ENCODE measurements around the gene EMP2.
"Not testable (repeated sequence)": the region's sequence is repeated elsewhere in the genome, so short reads cannot be mapped to it uniquely, and the experiment has no call there.

EMP2 gene

DNA sequence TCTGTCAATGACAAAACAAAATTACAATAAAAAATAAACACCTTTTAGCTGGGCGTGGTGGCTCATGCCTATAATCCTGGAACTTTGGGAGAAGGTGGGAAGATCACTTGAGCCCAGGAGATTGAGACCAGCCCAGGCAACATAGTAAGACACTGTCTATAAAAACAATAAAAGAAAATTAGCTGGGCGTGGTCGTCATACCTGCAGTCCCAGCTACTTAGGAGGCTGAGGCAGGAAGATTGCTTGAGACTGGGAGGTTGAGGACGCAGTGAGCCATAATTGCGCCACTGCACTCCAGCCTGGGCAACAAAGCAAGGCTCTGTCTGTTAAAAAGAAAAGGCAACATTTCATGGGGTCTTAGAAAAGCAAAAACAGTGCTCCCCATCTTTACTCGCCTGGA is 32.7 kb downstream of the EMP2 start:
- DNase-seq, result no peak

DNA sequence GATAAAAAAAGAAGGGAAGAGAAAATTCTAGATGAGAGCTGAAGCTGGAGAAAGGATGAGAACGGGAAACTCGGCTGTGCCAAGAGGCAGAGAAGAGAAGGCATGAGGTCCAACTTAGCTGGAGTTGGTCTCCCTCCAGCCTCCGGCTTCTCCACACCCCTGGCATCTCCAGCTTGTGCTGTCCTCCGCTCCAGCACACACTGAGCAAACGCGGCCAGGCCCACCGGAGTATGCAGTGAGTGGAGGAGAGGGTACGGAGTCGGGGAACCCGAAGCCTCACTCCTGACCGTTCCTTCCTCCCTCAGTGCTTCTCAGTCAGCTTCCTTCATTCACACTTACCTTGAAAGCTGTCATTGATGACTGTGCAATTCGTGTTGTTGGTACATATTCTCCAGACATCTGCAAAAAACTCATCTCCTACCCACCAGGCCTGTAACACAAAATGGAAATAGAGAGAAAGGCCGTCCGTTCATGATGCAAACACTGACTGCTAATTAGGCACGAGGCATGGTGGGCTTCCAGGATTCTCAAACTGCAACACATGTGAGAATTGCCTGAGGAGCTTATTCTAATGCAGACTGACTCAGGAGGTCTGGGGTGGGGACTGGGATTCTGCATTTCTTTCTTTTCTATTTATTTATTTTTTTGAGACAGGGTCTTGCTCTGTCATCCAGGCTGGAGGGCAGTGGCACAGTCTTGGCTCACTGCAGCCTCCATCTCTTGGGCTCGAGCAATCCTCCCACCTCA is 37.0 kb downstream of the EMP2 start:
- DNase-seq, result no peak

DNA sequence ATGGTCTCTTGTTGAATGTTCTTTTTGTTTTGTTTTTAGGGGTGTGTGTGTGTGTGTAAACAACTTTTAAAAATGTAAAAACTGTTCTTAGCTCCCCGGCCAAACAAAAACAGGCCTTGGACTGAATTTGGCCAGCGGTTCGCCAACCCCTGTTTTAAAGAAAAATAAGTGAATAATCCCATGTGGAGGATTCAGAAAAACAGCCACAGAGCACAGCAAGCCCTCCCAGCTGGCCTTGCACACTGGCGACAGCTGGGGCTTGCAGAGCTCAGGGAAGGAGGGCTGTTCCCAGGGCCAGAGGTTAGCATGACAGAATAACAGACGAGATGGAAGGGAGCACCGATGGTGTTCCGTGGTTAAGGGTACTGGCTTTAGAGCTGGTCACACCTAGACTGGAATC is 39.0 kb downstream of the EMP2 start:
- no peak for DNase-seq

DNA sequence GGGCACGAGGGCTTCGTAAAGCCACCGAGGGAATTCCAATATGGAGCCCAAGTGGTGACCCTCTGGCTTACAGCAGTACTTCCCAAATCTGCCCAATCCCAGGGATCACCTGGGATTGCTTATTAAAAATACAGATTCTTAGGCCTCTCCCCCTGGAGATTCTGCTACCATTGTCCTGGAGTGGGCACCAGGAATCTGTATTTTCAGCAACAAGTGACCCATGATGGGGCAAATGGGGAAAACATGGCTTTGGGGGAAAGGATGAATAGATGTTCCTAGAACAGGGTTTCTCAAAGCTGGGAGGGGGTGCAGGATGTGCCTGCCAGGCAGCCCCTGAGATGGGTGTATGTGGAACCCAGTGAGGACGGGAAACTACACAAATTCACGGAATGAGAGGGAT is 40.6 kb downstream of the EMP2 start:
- DNase-seq, result no peak

DNA sequence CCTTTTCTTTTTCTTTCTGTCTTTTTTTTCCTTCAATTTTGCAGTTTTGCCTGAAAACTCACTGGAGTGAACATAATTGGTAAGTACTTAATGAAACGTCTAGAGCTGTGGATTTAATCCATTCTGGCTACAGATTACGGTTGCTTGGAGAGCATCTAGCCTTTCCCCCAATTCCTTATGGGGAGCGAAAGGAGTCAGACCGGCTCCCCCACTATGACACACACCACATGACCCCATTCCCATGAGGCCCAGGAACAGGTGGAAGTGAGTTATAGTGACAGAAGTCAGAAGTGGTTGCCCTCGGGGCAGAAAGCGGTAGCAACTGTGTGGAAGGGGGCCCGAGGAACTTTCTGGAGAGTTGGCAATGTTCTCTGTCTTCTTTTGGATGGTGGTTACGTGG is 41.2 kb downstream of the EMP2 start:
- no peak for DNase-seq

DNA sequence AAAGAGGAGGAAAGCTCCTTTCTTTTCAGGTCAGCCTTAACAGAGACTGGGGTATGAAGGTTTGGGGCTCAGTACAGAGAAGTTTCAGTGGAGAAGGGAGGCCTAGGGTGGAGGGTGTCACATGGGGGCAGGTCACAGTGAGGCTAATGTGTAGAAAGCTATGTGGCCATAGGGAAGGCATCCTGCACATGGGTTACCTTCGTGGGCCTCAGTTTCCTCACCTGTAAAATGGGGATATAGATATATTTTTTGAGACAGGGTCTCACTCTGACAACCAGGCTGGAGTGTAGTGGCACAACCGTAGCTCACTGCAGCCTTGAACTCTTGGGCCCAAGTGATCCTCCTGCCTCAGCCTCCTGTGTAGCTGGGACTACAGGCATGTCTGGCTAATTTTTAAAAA is 41.8 kb downstream of the EMP2 start:
- no peak for DNase-seq

DNA sequence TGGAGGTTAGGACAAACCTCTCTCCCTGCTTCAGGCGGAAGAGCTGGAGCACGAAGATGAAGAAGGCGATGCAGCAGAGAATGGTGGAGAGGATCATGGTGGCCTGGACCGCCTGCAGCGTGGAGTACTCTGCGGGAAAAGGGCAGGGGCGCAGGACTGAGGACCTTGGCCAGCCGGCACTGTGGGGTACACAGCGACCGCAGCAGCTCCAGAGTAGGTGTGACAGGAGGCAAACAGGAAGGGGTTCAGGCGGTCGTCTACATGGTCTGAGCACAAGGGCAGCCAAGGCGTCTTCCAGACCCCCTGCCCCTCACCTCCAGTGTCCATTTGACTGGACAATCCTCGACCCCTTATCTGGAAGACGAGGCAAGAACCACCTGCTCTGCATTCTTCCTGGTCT is 42.5 kb downstream of the EMP2 start:
- DNase-seq, result no peak

DNA sequence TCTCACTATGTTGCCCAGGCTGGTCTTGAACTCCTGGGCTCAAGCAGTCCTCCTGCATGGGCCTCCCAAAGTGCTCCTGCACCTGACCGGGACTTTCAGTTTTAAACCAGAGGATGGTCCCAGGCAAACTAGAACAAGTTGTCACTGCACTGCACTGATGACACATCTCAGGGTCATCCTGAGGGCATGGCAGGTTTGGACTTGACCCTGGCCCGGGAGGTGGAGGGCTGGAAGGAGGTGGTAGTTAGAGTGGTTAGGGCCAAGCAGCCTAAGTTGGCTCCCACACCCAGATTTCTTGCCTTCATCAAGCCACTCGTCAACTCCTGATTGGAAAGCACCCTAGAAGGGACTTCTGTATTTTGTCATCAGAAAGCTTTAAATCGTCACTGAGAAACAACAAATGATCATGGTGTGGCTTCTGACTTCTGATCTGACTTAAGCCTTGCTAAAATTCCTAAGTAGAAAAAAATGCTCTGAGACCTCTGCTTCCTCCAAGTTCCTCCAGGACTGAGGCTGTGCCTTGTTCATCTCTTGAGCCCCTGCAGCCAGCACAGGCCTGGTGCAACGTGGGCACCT is 43.5 kb downstream of the EMP2 start:
- DNase-seq, result no peak

DNA sequence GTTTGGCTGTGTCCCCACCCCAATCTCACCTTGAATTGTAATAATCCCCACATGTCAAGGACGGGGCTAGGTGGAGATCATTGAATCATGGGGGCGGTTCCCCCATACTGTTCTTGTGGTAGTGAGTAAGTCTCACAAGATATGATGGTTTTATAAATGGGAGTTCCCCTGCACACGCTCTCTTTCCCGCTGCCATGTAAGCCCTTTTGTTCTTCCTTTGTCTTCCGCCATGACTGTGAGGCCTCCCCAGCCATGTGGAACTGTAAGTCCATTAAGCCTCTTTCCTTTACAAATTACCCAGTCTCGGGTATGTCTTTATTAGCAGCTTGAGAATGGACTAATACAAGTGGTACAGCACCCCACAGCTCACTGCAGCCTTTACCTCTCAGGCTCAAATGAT is 44.1 kb downstream of the EMP2 start:
- not testable (repeated sequence) for DNase-seq

DNA sequence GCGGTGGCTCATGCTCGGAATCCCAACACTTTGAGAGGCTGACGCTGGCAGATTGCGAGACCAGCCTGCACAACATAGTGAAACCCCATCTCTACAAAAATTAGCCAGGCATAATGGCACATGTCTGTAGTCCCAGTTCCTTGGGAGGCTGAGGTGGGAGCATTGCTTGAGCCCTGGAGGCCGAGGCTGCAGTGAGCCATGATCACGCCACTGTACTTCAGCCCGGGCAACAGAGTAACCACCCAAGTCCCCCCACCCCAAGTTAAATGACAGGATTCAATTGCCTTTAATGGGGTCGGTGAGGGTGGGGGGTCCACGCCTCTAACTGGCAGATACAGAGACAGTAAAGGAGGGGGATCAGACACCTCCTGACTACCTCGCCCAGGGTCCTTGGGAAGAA is 44.9 kb downstream of the EMP2 start:
- no peak for DNase-seq

DNA sequence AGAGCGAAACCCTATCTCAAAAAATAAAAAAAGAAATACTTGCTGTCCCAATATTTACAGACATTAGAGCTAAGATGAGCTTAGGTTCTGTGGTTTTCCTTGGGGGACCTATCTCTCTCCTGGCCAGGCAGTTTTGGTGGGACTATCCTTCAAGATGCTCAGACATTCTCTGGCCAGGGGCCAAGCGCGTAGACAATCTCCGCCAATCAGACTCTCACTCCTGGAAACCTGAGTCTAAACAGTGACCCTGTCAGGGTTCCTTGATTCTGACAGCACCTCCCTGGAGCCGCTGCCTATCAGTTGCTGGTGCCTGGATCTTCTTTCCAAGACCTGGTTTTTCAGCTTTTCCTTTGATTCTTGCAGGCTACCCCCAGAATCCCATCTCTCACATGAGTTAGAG is 45.6 kb downstream of the EMP2 start:
- no peak for DNase-seq

DNA sequence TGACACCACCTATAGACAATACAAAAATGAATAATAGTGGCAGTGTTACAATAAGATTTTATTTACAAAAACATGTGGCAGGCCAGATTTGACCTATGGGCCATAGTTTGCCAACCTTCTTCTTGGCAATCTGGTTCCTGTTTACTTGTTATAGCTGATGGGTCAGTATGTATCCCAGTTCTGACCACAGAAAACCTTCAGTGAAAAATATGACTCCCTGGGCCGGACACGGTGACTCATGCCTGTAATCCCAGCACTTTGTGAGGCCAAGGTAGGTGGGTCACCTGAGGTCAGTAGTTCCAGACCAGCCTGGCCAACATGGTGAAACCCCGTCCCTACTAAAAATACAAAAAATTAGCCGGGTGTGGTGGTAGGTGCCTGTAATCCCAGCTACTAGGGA is 46.8 kb downstream of the EMP2 start:
- peak in 1 of 2 experiments; percentile 5 for DNase-seq

DNA sequence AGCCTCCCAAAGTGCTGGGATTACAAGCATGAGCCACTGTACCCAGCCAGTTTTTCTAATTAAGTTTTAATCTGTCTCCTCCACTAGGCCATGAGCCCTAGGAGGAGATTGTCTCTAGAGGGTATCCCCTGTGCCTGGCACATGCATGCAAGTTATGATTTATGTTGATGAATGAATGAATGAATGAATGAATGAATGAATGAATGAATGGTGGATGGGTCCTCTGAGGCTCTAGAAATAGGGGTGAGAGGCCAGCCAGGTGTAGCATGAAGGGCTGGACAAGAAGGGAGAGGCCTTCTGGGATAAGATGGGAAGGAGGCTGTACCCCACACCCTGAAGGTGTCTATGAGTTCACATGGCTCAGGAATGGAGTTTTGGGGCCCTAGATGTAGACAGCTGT is 48.8 kb downstream of the EMP2 start:
- DNase-seq, result no peak

DNA sequence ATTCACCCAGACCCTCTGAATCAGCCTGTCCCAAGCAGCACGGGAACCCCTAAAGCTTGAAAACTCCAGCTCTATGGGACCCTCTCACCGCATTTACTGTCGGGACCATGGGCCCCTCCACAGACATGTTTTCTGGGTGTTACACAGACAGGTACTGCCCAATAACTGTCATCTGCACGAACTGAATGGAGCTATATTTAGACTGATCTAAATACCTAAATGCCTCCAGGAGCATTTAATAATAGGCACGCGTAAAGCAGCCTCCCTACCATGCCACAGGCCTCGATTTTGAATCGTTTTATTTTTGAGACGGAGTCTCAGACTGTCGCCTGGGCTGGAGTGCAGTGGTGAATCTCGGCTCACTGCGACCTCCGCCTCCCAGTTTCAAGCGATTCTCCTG is 49.7 kb downstream of the EMP2 start:
- DNase-seq, result no peak

DNA sequence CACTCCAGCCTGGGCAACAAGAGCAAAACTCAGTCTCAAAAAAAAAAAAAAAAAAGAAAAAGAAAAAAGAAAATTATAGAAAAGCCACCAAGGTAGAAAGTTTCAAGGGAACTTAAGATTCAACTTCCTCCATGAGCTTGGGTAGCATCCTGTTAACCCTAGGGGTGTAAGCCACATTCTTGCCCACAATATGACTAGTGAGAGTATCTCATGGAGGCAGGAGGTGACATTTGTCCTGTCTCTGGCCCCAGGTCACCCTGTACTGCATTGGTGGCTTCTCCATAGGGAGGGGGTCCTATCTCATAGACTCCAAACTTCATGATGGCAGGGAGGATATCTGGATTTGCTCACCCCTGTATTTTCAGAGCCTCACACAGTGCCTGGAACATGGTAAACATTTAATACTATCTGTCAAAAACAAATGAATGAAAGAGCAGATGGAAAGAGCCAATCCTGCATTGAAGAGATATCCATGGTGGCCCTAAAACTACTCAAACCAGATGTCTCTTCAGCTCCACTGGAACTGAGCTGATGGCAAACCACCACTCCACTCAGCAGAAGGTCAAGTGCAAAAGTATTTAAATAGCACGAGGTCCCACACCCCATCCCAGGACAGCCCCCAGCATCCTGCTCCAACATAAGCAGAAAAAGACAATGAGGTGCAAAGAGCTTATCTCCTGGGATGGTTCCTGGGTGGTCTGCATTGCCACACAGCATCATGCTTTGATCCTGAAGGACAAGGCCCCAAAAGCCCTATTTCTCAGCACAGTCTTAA is 50.3 kb downstream of the EMP2 start:
- no peak for DNase-seq

DNA sequence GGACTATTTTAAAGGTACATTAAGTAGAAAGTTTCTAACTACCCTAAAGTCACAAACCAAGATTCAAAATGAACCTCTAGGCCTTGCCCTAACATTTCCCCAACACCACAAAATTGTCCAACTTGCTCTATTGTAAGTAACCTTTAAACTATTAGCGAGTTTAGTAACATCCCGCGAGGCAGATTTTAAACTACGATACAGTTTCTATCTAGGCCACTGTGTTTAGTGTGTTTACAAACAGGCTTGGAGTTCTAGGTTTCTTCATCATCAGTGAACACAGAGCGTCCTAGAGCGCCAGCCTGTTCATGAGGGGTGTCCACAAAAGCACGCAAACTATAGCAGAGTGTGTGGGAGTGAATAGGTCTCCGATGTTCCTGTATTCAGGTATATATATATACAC is 51.8 kb downstream of the EMP2 start:
- DNase-seq, result no peak

DNA sequence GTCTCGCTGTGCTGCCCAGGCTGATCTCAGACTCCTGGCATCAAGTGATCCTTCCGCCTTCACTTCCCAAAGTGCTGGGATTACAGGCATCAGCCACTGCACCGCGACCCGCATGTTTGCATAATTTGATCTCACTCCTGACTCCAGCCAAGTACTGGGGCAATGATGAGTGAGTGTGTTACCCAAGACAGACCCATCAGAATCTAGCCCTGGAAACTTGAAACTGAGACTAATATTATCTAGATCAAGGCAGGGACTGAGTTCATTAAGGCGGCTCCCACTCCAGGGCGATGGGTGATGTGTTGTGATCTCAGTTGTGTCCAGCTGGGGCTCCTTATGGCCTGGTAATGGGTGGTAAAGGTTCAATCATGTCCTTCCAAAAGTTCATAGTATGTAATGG is 53.4 kb downstream of the EMP2 start:
- DNase-seq, result no peak

DNA sequence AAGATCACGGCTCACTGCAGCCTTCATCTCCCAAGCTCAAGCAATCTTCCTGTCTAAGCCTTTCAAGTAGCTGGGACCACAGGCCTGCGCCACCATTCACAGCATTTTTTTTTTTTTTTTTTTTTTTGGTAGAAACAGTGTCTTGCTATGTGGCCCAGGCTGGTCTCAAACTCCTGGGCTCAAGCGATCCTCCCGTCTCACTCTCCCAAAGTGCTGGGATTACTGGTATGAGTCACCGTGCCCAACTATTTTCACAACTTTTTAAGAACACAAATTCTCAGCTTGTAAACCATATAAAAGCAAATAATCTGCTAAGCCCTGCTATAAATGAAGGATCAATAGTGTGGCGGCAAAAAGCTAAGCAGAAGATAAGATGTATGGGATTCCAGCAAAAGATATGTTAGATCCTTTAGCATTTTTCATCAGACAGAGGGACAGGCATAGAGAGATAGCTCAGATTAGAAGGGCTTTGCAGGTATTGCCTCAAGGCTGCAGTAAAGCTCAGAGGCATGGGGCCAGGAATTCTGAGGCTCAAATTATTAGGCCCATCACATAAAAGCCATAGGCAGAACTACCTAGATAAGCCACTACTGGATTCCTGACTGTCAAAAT is 55.1 kb downstream of the EMP2 start:
- no peak for DNase-seq

DNA sequence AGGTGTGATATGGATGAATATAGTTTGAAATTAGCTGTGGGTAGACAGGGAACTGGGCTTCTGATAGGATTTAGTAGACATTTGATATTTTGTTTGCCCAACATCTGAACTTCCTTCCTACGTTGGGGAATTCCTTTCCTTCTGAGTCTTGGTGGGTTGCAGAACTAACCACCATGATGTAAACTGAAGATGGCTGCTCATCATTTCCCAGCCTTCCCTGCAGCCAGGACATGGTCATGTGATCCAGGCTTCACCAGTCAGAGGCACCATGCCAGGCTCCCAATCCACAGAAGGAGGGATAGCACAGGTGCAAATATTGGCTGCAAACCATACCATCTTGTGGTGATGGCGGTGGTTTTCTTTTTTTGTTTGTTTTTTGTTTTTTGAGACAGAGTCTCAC is 57.4 kb downstream of the EMP2 start:
- no peak for DNase-seq

DNA sequence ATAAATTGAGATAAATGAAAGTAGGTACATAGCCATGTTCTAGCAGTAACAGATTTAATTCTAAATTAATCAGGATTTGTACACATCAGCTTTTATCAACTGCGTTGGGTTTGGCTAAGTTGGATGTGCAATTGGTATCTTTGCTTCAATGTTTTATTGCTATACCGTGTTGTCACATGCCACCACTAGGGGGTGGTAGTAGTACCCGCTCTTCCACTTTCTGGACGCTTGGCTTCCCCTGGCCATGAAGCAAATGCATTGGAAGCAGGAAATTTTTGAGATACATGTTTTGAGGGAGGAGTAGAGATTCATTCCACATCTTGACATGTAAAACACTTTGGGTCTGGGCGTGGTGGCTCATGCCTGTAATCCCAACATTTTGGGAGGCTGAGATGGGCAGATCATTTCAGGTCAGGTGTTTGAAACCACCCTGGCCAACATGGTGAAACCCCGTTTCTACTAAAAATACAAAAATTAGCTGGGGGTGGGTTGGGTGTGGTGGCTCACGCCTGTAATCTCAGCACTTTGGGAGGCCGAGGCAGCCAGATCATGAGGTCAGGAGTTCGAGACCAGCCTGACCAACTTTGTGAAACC is 58.6 kb downstream of the EMP2 start:
- DNase-seq, result no peak

DNA sequence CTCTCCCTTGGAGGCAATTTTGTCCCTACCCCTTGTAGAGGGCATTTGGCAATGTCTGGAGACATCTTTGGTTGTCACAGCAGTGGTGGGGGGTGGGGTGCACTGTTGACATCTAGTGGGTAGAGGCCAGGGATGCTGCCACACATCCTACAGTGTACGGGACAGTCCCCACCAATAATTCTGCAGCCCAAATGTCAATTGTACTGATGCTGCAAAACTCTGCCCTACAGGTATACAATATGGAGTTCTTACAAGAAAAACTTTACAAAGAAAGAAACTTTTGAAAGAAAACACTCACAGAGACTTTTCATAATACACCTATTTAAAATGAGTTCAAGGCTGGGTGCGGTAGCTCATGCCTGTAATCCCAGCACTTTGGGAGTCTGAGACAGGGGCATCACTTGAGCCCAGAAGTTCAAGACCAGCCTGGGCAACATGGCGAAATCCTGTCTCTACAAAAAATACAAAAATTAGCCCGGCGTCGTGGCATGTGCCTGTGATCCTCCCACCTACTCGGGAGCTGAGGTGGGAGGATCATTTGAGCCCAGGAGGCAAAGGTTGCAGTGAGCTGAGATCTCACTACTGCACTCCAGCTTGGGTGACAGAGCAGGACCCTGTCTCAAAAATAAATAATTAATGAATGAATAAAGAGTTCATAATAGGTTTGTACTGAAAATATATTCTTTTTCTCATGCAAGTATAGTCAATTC is 59.4 kb downstream of the EMP2 start:
- no peak for DNase-seq

DNA sequence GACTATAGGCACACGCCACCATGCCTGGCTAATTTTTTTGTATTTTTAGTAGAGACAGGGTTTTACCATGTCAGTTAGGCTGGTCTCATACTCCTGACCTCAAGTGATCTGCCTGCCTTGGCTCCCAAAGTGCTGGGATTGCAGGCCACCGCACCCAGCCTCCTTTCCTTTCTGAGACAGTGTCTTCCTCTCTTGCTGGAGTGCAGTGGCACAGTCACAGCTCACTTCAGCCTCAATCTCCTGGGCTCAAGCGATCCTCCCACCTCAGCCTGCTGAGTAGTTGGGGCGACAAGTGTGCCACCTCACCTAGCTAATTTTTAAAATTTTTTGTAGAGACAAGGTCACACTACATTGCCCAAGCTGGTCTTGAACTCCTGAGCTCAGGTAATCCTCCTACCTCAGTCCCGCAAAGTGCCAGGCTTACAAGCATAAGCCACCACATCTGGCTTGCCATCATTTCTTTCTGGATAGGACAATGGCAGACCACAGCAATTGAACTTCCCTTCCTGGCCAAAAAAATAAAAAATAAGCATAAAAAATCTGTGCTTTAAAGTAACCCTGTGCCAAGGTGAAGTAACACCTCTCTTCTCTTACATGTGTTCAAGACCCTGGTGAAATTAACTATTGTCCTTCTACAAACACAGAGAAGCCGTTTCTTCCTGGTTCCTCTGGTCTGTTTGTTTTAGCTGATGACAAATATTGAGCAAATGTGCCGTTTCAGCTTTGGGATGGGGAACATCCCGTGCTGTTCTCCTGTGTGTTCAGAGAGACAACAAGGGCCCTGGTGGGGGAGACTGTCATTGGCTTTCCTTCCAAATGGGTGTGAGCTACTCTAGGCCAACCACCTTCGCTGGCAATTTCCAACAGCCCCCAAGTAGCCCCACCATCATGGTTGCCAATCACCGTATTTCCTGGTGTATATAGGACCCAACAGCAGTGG is 60.2 kb downstream of the EMP2 start:
- no peak for DNase-seq

All from SW 1271 (cell line).